ENCODE measurements around the gene NTRK3.

Gene NTRK3

DNA sequence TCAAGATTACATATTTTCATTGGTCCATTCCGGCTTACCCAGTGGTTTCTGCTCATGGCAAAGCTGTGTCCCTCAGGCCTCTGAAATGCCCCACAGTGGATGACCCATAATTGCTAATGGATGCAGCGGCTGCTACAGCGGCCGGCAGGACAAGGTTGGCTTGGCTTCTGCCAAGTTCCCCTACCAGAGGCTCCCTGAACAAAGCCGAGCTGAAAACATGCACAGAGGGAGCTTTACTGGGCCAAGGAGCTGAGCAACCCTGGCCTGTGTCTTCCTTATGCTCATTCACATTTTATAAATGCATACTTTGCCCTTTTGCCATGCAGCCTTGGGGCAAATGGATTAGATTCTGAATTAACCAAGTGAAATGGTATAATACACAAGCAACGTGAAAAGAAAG lies 150.5 kb downstream of the NTRK3 start:
- no peak overlapping the region for H3K4me3 Mint-ChIP-seq
- DNase-seq (no peak), ATAC-seq (no peak)
- no peaks in the 10 kb centered on the region for H3K27me3 Mint-ChIP-seq
- H3K4me1 Mint-ChIP-seq: no peaks in the 10 kb centered on the region
- no peaks in the 10 kb centered on the region for H3K9me3 Mint-ChIP-seq
- no peak overlapping the region for H3K27ac Mint-ChIP-seq

DNA sequence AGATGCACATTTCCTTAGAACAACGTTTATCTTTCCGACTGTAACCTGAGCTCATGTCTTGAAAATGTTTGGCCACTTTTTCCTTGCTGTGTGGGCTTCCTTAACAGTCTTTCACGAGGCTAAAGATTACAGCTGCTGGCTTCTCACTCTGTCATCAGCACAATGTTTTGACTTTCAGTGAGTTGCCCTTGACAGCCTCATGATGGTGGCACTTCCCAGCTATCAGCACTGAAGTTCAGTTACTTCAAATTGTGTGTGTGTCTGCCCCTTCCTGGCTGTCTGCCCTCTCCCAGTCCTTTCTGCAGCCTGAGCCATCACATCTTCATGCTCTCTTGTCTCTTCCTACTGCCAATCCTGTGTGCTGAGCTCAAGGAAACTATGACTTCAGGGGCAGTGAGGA lies 152.2 kb downstream of the NTRK3 start:
- no peaks in the 10 kb centered on the region for H3K4me1 Mint-ChIP-seq
- no peaks in the 10 kb centered on the region for H3K9me3 Mint-ChIP-seq
- DNase-seq (no peak), ATAC-seq (no peak)
- H3K4me3 Mint-ChIP-seq: no peak overlapping the region
- no peaks in the 10 kb centered on the region for H3K27me3 Mint-ChIP-seq
- H3K27ac Mint-ChIP-seq: no peak overlapping the region

DNA sequence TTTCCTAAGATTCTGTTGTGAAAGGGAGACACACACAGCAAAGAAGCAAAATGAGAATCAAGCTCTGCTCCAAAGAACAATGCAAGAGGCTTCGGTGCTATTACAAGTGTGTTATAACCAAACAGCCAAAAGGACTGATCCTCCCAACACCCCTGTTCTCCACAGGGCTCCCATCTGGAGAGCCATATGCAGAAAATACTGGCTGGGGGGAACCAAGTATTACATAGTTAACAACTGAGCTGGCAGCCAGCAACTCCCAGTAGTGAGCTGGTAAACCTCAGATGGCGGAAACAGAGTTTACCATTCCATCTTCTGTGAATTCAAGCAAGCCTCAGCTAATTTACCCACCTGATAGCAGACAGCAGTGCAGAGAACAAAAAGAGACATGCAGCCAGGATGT lies 156.4 kb downstream of the NTRK3 start:
- Mint-ChIP-seq H3K4me1 (no peaks in the 10 kb centered on the region), H3K27ac (no peak overlapping the region), H3K4me3 (no peak overlapping the region), H3K27me3 (no peaks in the 10 kb centered on the region), H3K9me3 (no peaks in the 10 kb centered on the region)
- DNase-seq (no peak), ATAC-seq (no peak)

DNA sequence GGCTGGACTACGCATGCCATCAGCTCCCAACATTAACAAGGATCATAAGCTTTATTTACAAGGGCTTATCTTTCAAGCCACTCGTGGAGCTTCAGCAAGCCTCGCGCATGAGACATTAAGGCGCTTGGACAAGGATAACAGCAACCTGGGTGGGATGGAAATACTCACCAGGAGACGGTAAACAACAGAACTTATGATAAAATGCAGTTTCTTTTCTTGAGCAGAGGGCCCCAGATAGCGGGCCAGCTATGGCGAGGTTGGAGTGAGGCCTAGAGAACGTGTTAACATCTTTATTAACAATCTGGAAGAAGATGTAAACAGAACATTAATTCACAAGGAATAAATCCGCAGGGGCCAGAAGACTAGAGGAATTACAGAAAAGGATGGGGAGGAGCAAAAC lies 158.2 kb downstream of the NTRK3 start:
- Mint-ChIP-seq H3K27ac (no peak overlapping the region), H3K4me3 (no peak overlapping the region), H3K27me3 (no peaks in the 10 kb centered on the region), H3K4me1 (no peaks in the 10 kb centered on the region), H3K9me3 (no peaks in the 10 kb centered on the region)
- ATAC-seq (no peak), DNase-seq (no peak)

DNA sequence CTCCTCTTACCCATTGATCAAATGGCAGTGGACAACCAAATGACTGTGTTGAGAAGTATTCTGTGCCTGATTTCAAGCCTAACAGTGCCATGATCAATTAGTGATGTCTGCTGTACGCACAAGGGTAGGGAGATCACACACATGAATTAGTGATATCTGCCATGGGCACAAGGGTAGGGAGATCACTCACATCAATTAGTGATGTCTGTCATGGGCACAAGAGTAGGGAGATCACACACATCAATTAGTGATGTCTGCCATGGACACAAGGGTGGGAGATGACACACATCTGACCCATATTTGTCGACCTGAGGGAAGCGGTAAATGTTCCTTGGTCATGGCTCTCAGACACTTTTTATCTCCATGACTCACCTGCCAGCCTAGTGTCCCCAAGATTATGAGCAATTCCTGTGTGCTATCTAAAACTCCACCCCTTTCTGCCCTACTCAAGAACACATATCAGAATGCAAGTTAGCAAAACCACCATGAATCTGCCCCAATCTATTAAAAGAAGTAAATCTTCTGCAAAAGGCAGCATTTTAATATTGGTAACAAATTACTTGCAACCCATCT lies 165.0 kb downstream of the NTRK3 start:
- Mint-ChIP-seq H3K27me3 (peaks cover 17% of the 10 kb centered on the region), H3K4me1 (no peaks in the 10 kb centered on the region), H3K9me3 (no peaks in the 10 kb centered on the region), H3K27ac (no peak overlapping the region), H3K4me3 (no peak overlapping the region)
- no peak for ATAC-seq
- DNase-seq: no peak

DNA sequence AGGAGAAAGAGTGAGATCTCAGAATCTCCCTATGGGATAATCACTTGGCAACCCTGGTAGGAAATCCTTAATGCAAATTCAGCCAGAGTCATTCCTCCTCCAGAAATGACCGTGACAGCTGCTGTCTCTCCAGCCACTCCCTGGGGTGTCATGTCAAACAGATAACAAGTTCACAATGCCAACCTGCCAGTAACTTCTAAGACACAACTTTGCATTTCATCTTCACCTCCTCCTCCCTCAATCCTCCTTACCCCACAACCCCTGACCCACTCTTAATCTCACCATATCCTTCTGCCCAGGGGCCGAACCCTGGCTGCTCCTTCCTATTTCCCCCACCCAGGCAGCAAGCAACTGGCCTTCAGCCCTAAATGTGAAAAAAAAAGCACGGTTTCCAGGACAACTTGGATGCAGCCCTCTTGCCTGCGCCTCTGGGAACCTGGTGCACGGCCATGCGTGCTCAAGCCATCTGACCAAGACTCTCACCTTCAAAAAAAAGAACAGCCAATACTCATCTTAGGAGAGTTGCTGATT lies 166.0 kb downstream of the NTRK3 start:
- no peak for ATAC-seq
- peaks cover 17% of the 10 kb centered on the region for H3K27me3 Mint-ChIP-seq
- no peak overlapping the region for H3K27ac Mint-ChIP-seq
- H3K4me3 Mint-ChIP-seq: no peak overlapping the region
- DNase-seq: no peak
- H3K9me3 Mint-ChIP-seq: no peaks in the 10 kb centered on the region
- H3K4me1 Mint-ChIP-seq: no peaks in the 10 kb centered on the region

DNA sequence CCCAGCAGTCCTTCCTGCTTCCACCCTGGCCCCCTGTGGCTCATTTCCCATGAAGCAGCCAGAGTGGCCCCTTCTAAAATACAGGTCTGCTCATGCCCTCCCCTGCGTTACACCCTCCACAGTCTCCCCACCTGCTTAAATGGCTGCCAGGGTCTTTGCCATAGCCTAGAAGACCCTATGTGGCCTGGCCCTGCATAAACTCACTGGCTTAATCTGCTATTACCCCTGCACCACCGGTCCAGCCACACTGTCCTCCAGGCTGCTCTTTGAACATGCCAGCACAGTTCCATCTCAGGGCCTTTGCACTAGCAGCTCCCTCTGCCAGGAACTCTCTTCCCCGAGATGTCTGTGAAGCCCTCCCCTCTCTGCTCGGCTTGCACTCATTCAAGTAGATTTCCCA lies 166.8 kb downstream of the NTRK3 start:
- Mint-ChIP-seq H3K4me3 (no peak overlapping the region), H3K27ac (no peak overlapping the region), H3K4me1 (no peaks in the 10 kb centered on the region), H3K27me3 (peaks cover 18% of the 10 kb centered on the region), H3K9me3 (no peaks in the 10 kb centered on the region)
- ATAC-seq (no peak), DNase-seq (no peak)

DNA sequence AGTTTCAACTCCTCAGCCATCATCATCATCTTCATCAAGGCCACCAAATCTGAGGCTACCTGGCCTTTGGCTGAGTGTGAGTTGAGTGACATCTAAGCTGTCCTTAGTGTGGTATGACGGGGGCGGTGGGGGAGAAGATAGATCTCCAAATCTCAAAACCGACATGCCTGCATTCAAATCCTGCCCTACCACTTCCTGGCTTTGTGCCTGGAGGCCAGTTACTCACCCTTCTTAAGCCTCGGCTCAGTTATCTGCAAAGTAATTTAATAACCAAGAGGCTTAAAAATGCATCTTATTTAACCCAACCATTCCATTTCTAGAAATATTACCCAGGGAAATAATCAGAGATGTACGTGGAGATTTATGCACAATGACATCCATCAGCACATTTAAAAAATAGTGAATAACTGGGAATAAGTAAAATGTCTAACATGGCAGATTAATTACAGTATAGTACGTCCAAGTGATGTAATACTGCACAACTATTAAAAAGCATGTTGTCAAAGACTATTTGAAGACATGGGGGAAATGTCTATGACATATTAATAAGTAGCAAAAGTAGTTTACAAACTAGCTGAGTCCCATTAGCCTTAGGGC lies 167.4 kb downstream of the NTRK3 start:
- Mint-ChIP-seq H3K9me3 (no peaks in the 10 kb centered on the region), H3K27me3 (peaks cover 24% of the 10 kb centered on the region), H3K27ac (no peak overlapping the region), H3K4me3 (no peak overlapping the region), H3K4me1 (no peaks in the 10 kb centered on the region)
- DNase-seq: no peak
- no peak for ATAC-seq

DNA sequence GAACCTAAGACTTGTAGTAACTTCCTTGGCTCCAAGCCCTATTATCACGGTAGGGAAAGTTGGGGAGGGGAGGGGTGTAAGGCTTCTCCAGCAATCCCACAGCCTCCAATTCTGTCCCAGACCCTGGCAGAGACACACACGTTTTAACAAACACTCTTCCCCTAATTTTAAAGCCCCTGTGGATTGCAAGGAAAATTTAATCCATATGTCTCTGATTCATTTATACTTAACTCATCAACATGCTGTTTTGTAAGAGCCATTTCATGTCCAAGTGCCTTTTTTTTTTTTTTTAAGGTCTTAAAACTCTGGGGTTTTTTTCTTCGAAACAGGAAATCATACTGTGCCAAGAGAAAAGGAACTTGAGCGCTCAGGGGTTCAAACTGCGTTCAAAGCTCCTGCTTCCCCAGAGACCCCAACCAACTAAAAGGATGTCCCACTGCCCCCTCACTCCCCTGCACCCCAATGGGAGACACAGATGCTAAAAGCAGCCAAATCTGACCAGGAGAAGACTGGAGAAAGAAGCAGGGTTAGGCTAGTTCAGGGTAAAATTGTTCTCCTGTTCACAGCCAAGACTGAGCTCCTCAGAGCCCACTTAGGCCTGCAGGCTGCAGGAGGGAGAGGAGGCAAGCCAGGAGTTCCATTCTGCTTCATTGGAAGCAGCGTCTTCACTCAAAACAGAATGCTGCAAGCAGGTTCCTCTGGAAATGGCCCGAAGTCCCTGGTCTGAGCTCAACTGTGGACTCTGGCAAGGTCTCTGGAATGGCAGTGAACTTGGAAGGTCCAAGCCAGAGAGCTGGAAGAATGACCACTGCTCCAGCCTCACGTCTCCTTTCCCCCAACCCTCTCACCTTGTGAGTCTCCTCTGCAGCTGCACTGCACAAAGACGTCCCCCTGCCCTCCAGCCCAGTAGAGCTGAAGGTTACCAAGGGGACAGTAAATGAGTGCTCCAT lies 172.5 kb downstream of the NTRK3 start:
- no peak overlapping the region for H3K4me3 Mint-ChIP-seq
- no peaks in the 10 kb centered on the region for H3K4me1 Mint-ChIP-seq
- peaks cover 14% of the 10 kb centered on the region for H3K27me3 Mint-ChIP-seq
- no peaks in the 10 kb centered on the region for H3K9me3 Mint-ChIP-seq
- no peak for ATAC-seq
- peak overlapping the region in 1 of 2 donors; percentile 52 for H3K27ac Mint-ChIP-seq
- DNase-seq: no peak

DNA sequence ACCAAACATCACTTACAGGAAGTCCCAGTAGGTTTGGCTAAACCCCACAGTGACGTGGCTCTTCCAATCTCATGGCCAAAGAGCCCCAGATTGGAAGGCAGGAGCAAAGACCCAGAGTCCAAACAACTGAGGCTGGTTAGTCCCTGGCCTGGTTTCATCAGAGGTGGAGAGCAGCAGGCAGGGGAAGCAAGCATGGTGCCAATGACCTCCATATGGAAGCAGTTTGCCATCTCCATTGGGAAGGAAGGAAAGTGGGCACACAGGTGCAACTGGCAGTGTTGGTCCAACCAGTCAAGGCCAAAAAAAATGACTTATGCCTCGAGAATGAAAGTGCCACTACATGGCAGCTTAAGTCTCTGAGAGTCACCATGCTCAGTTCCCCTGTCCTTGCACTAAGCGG lies 175.9 kb downstream of the NTRK3 start:
- Mint-ChIP-seq H3K9me3 (no peaks in the 10 kb centered on the region), H3K4me1 (no peaks in the 10 kb centered on the region), H3K27ac (no peak overlapping the region), H3K4me3 (no peak overlapping the region), H3K27me3 (peaks cover 14% of the 10 kb centered on the region)
- ATAC-seq (no peak), DNase-seq (no peak)

DNA sequence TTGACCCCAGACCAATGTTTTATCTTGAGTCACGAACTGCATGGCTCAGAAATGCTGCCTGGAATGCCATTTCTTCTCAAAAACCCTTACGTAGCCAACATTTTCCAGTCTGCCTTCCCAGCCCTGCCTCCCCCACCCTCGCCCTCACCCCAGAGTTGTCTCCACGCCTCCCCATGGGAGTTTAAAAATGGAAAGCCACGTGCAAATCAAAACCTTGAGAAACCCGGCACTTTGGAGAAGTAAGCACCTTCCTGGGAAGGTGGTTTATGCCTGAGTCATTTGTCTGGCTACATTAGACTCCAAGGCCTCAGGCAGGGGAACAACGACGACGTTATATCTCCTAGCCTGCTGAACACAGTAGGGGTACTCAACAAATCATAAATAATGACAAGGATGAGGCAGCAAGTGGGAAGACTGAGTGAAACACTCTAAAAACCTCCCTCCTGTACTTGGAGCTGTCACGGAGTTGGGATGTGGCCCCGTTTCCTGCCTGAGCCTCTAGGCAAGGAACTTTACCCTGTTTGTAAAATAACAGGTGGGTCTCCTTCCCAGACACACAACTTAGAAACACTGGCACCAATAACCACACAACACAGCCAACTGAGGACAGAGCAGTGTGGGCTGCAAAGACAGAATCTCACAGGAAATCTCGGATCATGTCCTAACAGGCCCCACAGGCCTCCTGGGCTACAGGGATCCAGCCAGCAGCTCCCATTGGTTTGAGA lies 179.1 kb downstream of the NTRK3 start:
- H3K27ac Mint-ChIP-seq: no peak overlapping the region
- no peaks in the 10 kb centered on the region for H3K9me3 Mint-ChIP-seq
- DNase-seq: no peak
- ATAC-seq: no peak
- no peaks in the 10 kb centered on the region for H3K4me1 Mint-ChIP-seq
- no peak overlapping the region for H3K4me3 Mint-ChIP-seq
- H3K27me3 Mint-ChIP-seq: peaks cover 2% of the 10 kb centered on the region

DNA sequence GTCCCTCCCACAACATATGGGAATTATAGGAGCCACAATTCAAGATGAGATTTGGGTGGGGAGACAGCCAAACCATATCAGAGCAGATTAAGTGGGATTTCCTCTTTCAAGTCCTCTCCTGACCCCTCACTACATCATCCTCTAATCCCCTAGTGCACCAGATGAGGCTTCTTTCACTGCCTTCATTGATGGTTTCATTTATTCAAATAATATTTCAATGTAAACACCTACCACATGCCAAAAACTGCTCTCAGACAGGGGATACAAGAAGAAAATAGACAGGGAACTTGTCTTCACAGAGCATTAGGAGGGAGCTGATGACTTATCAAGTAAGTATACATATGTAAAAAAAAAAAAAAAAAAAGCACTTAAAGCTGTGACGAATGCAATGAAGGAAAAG lies 180.2 kb downstream of the NTRK3 start:
- H3K9me3 Mint-ChIP-seq: no peaks in the 10 kb centered on the region
- H3K27ac Mint-ChIP-seq: peak overlapping the region in 1 of 2 donors; percentile 40
- H3K4me1 Mint-ChIP-seq: no peaks in the 10 kb centered on the region
- ATAC-seq: no peak
- H3K4me3 Mint-ChIP-seq: no peak overlapping the region
- no peak for DNase-seq
- no peaks in the 10 kb centered on the region for H3K27me3 Mint-ChIP-seq

DNA sequence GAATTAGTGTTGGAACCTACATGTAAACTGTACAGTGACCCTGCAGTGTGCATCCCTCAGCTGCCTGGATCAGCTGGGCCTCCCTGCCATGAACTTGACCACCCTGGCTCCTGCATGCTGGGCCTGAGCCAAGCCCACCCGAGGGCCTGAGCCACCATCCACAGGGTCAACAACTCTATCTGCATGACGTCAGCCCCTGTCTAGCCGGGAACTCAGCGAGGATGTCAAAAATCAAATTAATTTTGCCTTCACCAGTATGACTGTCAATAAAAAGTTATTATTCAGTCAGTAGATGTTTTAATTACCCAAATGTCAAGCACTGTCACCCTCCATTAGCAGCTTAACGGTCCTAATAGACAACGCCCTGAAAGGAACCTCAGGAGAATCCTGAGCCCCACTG lies 181.4 kb downstream of the NTRK3 start:
- ATAC-seq (no peak), DNase-seq (no peak)
- Mint-ChIP-seq H3K4me1 (no peaks in the 10 kb centered on the region), H3K27me3 (no peaks in the 10 kb centered on the region), H3K9me3 (no peaks in the 10 kb centered on the region), H3K4me3 (no peak overlapping the region), H3K27ac (no peak overlapping the region)

DNA sequence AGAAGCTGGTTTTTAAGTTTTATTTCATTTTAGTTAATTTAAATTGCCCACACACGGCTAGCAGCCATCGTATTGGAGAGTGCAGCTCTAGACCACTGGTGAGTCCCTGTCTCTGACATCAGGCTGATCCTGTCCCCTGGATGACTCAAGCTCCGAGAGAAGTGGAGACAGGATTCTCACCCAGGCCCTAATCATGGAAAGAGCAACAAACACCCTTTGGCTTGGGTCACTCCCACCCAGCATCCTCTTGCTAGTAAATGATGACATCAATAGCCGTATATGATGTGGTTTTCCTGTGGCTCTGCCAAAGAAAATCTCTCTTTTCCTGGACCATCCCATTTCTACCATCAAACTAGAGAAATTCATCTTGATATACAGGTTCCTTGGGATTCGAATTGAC lies 182.2 kb downstream of the NTRK3 start:
- Mint-ChIP-seq H3K27ac (no peak overlapping the region), H3K4me3 (no peak overlapping the region), H3K4me1 (no peaks in the 10 kb centered on the region), H3K9me3 (no peaks in the 10 kb centered on the region), H3K27me3 (no peaks in the 10 kb centered on the region)
- DNase-seq (no peak), ATAC-seq (no peak)

DNA sequence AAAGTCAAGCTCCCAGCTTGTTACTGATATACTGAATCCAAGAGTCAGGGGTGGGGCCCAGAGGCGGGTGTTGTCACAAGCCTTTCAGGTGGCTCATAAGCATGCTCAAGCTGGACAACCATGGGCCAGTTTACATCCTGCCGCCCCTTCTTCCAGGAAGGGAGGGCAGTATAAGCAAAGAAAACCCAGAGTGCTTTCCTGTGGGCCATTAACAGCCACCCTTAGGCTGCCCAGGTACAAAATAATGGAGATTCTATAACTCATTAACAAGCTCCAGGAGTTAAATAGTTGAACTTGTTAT lies 183.2 kb downstream of the NTRK3 start:
- ATAC-seq (no peak), DNase-seq (no peak)
- Mint-ChIP-seq H3K4me3 (no peak overlapping the region), H3K27ac (no peak overlapping the region), H3K4me1 (no peaks in the 10 kb centered on the region), H3K27me3 (no peaks in the 10 kb centered on the region), H3K9me3 (no peaks in the 10 kb centered on the region)

All from stimulated activated naive CD8-positive, alpha-beta T cell treated with anti-CD3 and anti-CD28 coated beads, Interleukin-15, amount 100 ng/mL, for 72 hours (primary cell).